Measurements from ENCODE around the gene EXOC4.

EXOC4 gene

DNA sequence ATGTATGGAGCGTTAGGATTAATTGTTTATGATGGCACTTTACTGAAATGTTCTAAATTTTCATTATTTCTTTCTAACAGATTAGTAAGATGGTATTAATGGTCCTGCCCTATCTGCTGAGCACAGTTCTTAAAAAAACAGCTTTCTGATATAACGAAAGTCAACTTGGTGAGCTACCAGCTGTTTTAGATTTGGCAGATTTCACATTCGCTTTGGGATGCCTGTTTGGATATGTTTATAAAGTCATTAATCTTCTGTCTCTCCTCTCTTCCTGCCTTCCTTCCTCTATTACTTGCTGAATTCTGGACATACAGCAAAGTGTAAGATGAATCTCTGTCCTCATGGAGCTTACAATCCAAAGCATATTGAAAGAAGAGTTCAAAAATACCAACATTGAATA, 477.5 kb downstream of the EXOC4 start:
- DNase-seq, result no peak

GRCh38 chr7:133733401-133733800, 480.5 kb downstream of the EXOC4 start:
- no peak for DNase-seq

- DNase-seq, result no peak
Observed at GRCh38 chr7:133735222-133735621, 482.3 kb downstream of the EXOC4 start.

DNA sequence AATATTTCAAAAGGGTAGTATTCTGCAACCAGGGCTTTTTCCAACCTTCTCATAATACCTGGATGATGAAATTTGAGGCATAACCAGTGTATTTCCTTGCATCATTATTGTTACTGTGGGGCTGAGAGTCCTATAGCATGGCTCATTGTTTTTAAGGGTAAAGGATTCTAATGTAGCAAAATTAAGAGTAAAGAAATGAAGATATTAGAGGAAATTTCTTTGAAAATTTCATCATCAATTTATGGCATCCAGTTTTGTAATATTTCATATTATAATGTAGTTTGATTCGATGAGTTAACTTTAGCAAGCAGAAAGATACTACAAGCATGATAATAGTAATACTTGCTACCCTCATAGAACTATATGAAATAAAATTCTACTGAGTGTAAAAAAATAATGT, 486.9 kb downstream of the EXOC4 start:
- DNase-seq, result no peak

DNA sequence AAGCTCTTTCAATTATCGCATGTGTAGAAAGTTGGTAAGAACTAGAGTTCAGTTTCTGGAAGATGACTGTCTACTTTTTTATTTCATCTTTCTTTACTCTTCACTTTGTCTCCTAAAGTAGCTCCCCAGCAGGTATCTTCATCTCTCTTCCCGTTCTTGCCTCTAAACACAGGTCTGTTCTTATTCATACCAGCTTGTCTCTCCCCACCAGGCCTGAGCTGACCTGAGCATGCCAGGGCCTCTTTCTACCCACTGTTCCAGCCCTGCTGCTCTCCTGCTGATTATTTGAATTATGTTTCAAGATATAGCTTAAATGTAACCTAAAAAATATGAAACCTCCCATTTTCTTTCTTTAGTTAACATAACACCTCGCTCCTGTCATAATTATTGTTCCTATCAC, 488.2 kb downstream of the EXOC4 start:
- no peak for DNase-seq

GRCh38 chr7:133741703-133742102, 488.8 kb downstream of the EXOC4 start:
- DNase-seq, result no peak

DNA sequence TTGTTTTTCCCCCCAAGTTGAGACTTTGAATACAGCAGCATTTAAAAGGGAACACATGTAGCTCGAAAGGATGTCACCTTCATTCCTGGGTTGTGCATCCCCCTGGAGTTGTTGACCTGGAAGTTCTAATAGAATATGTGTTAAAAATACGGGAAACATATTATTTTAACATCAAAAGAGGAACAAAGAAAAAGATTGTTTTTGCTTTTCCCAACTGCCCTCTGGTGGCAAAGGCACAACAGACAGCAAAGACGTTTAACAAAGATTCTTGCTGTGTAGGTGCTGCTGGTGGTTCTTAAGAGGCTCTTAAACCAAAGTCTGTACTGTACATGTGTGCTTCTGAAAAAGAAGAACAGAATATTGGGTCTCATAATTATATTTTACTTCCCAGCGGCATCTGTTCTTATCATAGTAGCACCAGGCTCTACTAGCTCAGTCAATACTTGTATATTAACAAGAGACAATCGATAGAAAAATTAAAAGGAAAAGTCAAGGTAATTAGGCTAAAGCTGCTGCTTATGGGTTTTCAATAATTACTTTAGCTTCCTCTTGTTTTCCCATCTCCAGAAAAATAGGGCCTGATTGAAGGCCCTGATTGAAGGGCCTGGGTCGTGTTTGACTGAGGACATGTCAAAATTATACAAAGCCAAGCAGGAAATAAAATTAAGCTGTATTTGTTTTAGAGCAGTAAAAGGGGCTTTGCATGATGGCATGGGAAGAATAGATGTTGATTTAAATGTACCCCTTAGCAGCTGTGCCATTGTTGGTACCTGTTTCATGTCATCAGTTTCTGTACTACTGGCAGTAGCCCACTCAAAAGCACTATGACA, 490.0 kb downstream of the EXOC4 start:
- DNase-seq, result peak; percentile 44 to 73

DNA sequence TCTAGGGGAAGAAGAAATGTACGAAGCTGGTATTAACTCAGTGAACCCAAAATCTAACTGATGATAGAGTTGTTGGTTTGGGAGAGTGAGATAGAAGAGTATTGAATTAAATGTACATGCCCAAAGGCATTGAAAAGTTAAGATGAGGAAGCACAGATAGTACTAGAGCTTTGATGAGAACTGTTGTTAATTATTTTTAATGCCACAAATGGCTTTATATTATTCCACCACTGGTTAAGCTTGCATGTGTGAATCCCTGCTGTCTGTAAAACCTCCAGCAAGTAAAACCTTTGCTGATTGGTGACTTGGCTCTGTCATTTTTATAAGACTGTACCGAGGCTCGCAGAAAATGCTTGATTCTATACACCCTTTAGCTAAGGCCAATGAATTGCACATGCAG, 491.6 kb downstream of the EXOC4 start:
- DNase-seq, result no peak

DNA sequence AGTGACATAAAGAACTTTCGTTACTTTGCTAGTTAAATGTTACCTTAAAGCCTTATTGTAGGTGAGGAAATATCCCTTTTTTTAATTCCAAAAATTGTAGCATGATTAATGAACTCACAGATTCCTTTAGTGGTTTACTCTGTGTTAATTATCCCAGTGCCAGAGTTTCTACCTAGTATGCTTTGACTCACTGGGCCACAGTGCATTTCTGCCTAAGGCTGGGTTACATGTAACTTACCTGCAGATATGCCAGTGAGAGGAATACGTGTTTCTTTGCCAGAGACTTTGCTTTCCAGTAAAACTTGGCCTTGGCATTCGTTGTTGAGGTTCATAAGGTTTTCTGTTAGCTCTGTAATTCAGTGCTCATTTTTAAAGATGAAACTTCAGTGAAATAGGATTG, 493.4 kb downstream of the EXOC4 start:
- no peak for DNase-seq

DNA sequence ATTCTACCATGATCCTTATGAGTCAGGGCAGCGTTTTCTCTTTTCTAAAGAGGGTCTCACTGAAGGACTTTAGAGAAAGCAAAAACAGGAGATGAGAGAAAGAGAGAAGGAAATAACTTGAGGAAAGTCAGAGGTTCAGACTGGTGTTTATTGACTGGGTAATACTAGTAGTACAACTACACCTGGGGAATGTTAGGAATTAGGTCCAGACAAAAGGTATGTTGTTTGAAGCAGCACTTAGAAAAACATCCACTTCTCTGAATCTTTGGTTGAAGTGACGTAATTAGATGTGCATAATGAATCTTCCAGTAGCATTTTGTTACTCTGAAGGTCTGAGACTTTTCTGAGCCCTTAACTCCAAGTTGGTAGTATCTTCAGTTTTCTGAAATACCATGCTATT, 494.0 kb downstream of the EXOC4 start:
- no peak for DNase-seq

DNA sequence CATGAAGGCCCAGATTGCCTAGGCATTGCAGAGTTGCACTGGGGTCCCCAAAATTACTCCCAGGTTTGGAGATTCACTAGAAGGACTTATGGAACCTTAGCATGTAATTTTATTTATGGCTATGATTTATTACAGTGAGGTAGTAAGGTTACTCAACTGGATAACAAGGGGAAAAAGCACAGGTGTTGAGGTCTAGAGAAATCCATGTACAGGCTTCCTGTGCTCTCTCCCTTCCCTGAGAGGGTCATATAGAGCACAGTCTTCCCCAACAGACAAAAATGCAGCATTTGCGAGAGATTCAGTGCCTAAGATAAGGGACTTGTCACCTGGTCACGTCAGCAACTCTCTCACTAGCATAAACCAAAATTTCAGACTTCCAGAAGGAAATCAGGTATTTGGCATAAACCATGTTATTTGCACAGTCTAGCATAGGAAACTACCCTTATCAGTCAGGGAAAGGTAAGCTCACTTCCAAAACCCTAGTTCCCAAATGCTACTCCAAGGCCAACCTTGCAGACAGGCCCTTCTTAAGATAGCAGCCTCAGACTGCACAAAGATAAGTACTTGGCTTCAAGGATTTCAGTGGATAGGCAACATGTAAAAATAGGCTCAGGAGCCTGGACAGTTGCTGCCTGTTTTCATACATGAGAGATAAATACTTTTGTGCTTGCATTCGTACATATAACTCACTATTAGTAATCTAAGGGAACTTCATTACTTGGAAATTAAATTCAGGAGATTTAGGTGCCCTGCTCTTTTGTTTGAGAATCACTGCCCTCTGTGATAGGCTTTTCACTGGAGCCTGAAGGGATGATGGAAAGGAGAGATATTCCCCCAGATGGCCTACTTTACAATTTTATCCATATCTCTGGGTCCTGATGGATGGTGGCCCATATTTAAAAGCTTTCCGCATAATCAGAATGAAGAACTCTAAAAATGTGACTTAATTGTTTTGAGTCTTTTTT, 495.8 kb downstream of the EXOC4 start:
- DNase-seq, result no peak

GRCh38 chr7:133750287-133750686, 497.4 kb downstream of the EXOC4 start:
- no peak for DNase-seq

GRCh38 chr7:133751079-133751478, 498.2 kb downstream of the EXOC4 start:
- no peak for DNase-seq

- no peak for DNase-seq
Observed at GRCh38 chr7:133753513-133753912, 500.6 kb downstream of the EXOC4 start.

- DNase-seq, result no peak
Observed at GRCh38 chr7:133754708-133755107, 501.8 kb downstream of the EXOC4 start.

- no peak for DNase-seq
Observed at GRCh38 chr7:133755901-133756300, 503.0 kb downstream of the EXOC4 start.

- no peak for DNase-seq
Observed at GRCh38 chr7:133761443-133761842, 508.6 kb downstream of the EXOC4 start.

DNA sequence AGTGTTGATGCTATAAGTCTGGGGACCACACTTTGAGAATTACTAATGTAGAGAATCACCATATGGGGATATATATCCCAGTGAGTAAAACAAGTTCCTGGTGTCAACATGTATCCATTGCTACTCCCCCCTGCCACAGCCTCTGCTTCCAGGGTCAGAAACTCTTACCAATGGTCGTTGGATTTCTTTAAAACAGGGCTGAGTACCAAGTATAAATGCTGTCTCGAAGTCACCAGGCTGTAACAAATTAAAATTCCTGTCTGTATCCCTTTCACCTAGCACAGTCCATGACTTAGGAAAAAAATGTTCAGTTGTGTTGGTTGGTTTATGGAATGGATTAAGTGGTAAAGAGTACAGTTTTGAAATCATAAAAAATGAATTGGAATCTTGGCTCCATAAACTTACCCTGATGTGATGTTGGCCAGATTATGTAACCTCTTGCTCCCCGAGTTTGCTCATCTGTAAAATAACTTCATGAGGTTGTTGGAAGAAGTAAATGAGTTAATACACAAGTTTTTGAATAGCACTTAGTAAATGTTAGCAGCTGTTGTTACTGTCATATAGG, 510.3 kb downstream of the EXOC4 start:
- no peak for DNase-seq

DNA sequence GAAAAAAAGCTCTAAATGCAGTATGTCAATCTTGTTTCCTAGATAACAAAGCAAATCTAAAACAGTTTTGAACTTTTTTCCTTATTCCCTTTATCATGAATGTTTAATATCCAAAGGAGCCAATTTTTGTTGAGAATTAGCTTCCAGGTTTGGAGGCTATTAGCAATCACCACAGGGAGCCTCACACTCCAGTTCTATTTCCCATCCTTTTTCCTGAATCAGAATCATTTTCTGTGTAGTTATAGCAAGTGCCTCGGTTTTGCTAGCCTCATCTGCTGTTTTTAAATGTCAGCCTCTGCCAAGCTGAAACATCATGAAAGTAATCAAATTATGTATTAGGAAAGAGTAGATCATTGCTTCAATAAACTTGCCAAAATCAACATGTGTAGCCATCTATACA, 516.8 kb downstream of the EXOC4 start:
- no peak for DNase-seq

- no peak for DNase-seq
Observed at GRCh38 chr7:133770863-133771492, 518.1 kb downstream of the EXOC4 start.

- no peak for DNase-seq
Observed at GRCh38 chr7:133771788-133772419, 519.0 kb downstream of the EXOC4 start.

- no peak for DNase-seq
Observed at GRCh38 chr7:133773601-133774000, 520.7 kb downstream of the EXOC4 start.

GRCh38 chr7:133775201-133775600, 522.3 kb downstream of the EXOC4 start:
- no peak for DNase-seq
